SK-N-SH treated with all-trans-retinoic acid at 6 μM for 48 hours (cell line): ENCODE data around the gene DCT.

Experiments
- ATAC-seq: fragments of 200-7000 bp; cut with Tn5 transposase; 3 replicates; pipeline ENCODE4 v1.9.1; 2020; ENCODE audit warnings: mild to moderate bottlenecking, moderate library complexity
- ARNTL ChIP-seq: fragments of 450-650 bp; formaldehyde crosslinking; IDR thresholded peaks from 2 replicates; pipeline ENCODE4 v1.5.0; 2020; ENCODE audit warnings: low read depth, mild to moderate bottlenecking, moderate library complexity, borderline replicate concordance
- BACH2 ChIP-seq: fragments of 250-450 bp; sonication (Bioruptor Pico); IDR thresholded peaks from 2 replicates; pipeline ENCODE4 v1.9.0; 2021; ENCODE audit warnings: mild to moderate bottlenecking, borderline replicate concordance
- CREB5 ChIP-seq: fragments of 250-450 bp; sonication (Bioruptor Pico); IDR thresholded peaks from 2 replicates; pipeline ENCODE4 v1.5.1; 2020; ENCODE audit warnings: low read depth, mild to moderate bottlenecking, moderate library complexity
- CSDC2 ChIP-seq: fragments of 250-450 bp; sonication (Bioruptor Pico); IDR thresholded peaks from 2 replicates; pipeline ENCODE4 v1.5.0; 2020; ENCODE audit warnings: mild to moderate bottlenecking, moderate library complexity
- CSRNP3 ChIP-seq: fragments of 250-450 bp; sonication (Bioruptor Pico); IDR thresholded peaks from 2 replicates; pipeline ENCODE4 v1.5.1; 2021; ENCODE audit warnings: mild to moderate bottlenecking, moderate library complexity
- ESRRG ChIP-seq: fragments of 250-450 bp; sonication (Bioruptor Pico); IDR thresholded peaks from 2 replicates; pipeline ENCODE4 v1.6.1; 2021; ENCODE audit warnings: mild to moderate bottlenecking
- GLIS3 ChIP-seq: fragments of 250-450 bp; sonication (Bioruptor Pico); IDR thresholded peaks from 2 replicates; pipeline ENCODE4 v1.5.0; 2020; ENCODE audit warnings: mild to moderate bottlenecking, moderate library complexity
- ISL1 ChIP-seq: fragments of 250-450 bp; sonication (Bioruptor Pico); IDR thresholded peaks from 2 replicates; pipeline ENCODE4 v2.1.2; 2022; ENCODE audit warnings: mild to moderate bottlenecking, moderate library complexity
- OSR1 ChIP-seq: fragments of 250-450 bp; sonication (Bioruptor Pico); IDR thresholded peaks from 2 replicates; pipeline ENCODE4 v1.8.0; 2022; ENCODE audit warnings: moderate library complexity, mild to moderate bottlenecking, inconsistent platforms
- PATZ1 ChIP-seq: fragments of 250-450 bp; sonication (Bioruptor Pico); IDR thresholded peaks from 2 replicates; pipeline ENCODE4 v1.8.0; 2020; ENCODE audit warnings: mild to moderate bottlenecking, moderate library complexity, borderline replicate concordance
- POU6F1 ChIP-seq: fragments of 250-450 bp; sonication (Bioruptor Pico); IDR thresholded peaks from 2 replicates; pipeline ENCODE4 v1.8.0; 2021; ENCODE audit warnings: low read depth, mild to moderate bottlenecking, moderate library complexity, borderline replicate concordance
- RARB ChIP-seq: fragments of 250-450 bp; sonication (Bioruptor Pico); IDR thresholded peaks from 2 replicates; pipeline ENCODE4 v1.8.0; 2021; ENCODE audit warnings: mild to moderate bottlenecking, moderate library complexity
- SNAI2 ChIP-seq: fragments of 250-450 bp; sonication (Bioruptor Pico); IDR thresholded peaks from 2 replicates; pipeline ENCODE4 v1.5.0; 2020; ENCODE audit warnings: mild to moderate bottlenecking, moderate library complexity
- TCF4 ChIP-seq: fragments of 250-450 bp; sonication (Bioruptor Pico); IDR thresholded peaks from 2 replicates; pipeline ENCODE4 v1.8.0; 2021; ENCODE audit warnings: mild to moderate bottlenecking, moderate library complexity, borderline replicate concordance
- TOX ChIP-seq: fragments of 250-450 bp; sonication (Bioruptor Pico); IDR thresholded peaks from 2 replicates; pipeline ENCODE4 v1.8.0; 2021; ENCODE audit warnings: mild to moderate bottlenecking, moderate library complexity, borderline replicate concordance
- TSHZ2 ChIP-seq: fragments of 250-450 bp; sonication (Bioruptor Pico); IDR thresholded peaks from 2 replicates; pipeline ENCODE4 v1.5.0; 2020; ENCODE audit warnings: mild to moderate bottlenecking, moderate library complexity
- ZC3H10 ChIP-seq: fragments of 250-450 bp; sonication (Bioruptor Pico); IDR thresholded peaks from 2 replicates; pipeline ENCODE4 v1.5.1; 2021; ENCODE audit warnings: mild to moderate bottlenecking, moderate library complexity
- ZFP3 ChIP-seq: fragments of 250-450 bp; sonication (Bioruptor Pico); IDR thresholded peaks from 2 replicates; pipeline ENCODE4 v1.5.0; 2020; ENCODE audit warnings: mild to moderate bottlenecking, moderate library complexity
- ZFP30 ChIP-seq: fragments of 450-650 bp; formaldehyde crosslinking; IDR thresholded peaks from 2 replicates; pipeline ENCODE4 v1.5.0; 2022; ENCODE audit warnings: mild to moderate bottlenecking, moderate library complexity
- ZNF565 ChIP-seq: fragments of 450-650 bp; formaldehyde crosslinking; conservative IDR thresholded peaks from 2 replicates; pipeline ENCODE4 v1.5.0; 2020; ENCODE audit warnings: low read depth, mild to moderate bottlenecking, moderate library complexity
- ZNF70 ChIP-seq: fragments of 450-650 bp; formaldehyde crosslinking; IDR thresholded peaks from 2 replicates; pipeline ENCODE4 v1.5.0; 2020; ENCODE audit warnings: mild to moderate bottlenecking, moderate library complexity
- ZNF8 ChIP-seq: fragments of 450-650 bp; formaldehyde crosslinking; IDR thresholded peaks from 2 replicates; pipeline ENCODE4 v1.5.0; 2020; ENCODE audit warnings: mild to moderate bottlenecking, moderate library complexity

DCT gene

GRCh38 chr13:94494026-94494425 lies 14.5 kb upstream of the DCT start:
- TF ChIP-seq TOX (CRISPR knock-in tag), result no peak
- TF ChIP-seq BACH2 (CRISPR knock-in tag), result no peak
- no peak for TF ChIP-seq CSRNP3 (CRISPR knock-in tag)
- no peak for TF ChIP-seq ISL1 (CRISPR knock-in tag)
- no peak for TF ChIP-seq RARB (CRISPR knock-in tag)
- no peak for TF ChIP-seq ZFP30 (CRISPR knock-in tag)
- no peak for TF ChIP-seq CREB5 (CRISPR knock-in tag)
- no peak for TF ChIP-seq ZC3H10 (CRISPR knock-in tag)
- no peak for TF ChIP-seq GLIS3
- no peak for TF ChIP-seq OSR1 (CRISPR knock-in tag)
- no peak for TF ChIP-seq TCF4 (CRISPR knock-in tag)
- TF ChIP-seq SNAI2 (CRISPR knock-in tag), result no peak
- TF ChIP-seq ARNTL (CRISPR knock-in tag), result no peak
- no peak for TF ChIP-seq ZFP3 (CRISPR knock-in tag)
- TF ChIP-seq PATZ1 (CRISPR knock-in tag), result no peak
- no peak for TF ChIP-seq ZNF8 (CRISPR knock-in tag)
- TF ChIP-seq ZNF70, result no peak
- TF ChIP-seq CSDC2 (CRISPR knock-in tag), result no peak
- no peak for TF ChIP-seq ZNF565
- TF ChIP-seq POU6F1 (CRISPR knock-in tag), result no peak
- TF ChIP-seq, all 23 proteins: peak for 0
- no peak for ATAC-seq

GRCh38 chr13:94487043-94487442 lies 7.6 kb upstream of the DCT start:
- ATAC-seq, result no peak
- TF ChIP-seq ESRRG (CRISPR knock-in tag) (no peak), ZFP30 (CRISPR knock-in tag) (no peak), BACH2 (CRISPR knock-in tag) (no peak), PATZ1 (CRISPR knock-in tag) (no peak), ZC3H10 (CRISPR knock-in tag) (no peak), SNAI2 (CRISPR knock-in tag) (no peak), POU6F1 (CRISPR knock-in tag) (no peak), GLIS3 (no peak), TSHZ2 (CRISPR knock-in tag) (no peak), CSRNP3 (CRISPR knock-in tag) (no peak), CSDC2 (CRISPR knock-in tag) (no peak), ZNF70 (no peak), CREB5 (CRISPR knock-in tag) (no peak), ZNF8 (CRISPR knock-in tag) (no peak)
